Measurements from ENCODE around the gene RPS19BP1. TPM values are rescaled to one million over a fixed set of nuclear protein-coding genes. Genes with fewer than 3 reads are reported as not detected.
"Not testable (repeated sequence)": the region's sequence is repeated elsewhere in the genome, so short reads cannot be mapped to it uniquely, and the experiment has no call there.

RPS19BP1 gene
- polyA plus RNA-seq, 6 donors from 2014 or later: 73.8 to 114 (median 93.2) TPM

- ATAC-seq (ENCODE audit: low read depth in 2 of 2) (no peak), DNase-seq (no peak)
- H3K27ac Mint-ChIP-seq: no peak overlapping the region
- H3K9me3 Mint-ChIP-seq: no peaks in the 10 kb centered on the region
- no peaks in the 10 kb centered on the region for H3K27me3 Mint-ChIP-seq
- H3K4me1 Mint-ChIP-seq: peaks cover 38 to 40% (median 39%) of the 10 kb centered on the region in 3 donors
- H3K36me3 Mint-ChIP-seq: peaks cover 26 to 27% of the 10 kb centered on the region in 2 donors
- H3K4me3 Mint-ChIP-seq: no peak overlapping the region
Observed at GRCh38 chr22:39511226-39511625, 21.3 kb downstream of the RPS19BP1 start.

DNA sequence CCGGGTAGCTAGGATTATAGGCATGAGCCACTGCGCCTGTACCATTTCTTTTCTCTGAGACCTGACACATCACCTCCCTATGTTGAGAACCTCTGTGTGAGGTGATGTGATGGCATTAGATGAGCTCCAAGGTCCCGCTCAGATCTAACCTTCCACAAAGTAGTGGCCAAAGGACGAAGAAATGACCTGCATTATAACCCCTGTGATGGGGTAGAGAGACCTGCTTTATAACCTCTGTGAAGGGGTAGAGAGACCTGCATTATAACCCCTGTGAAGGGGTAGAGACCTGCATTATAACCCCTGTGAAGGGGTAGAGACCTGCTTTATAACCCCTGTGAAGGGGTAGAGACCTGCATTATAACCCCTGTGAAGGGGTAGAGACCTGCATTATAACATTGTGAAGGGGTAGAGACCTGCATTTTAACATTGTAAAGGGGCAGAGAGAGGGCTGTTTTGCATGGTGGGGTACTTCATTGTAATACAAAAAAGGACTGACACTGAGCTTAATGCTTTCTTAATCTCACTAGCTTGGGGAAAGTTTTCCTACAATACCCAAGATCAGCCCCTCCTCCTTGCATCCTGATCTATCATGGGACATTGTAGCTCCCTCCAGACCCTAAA, 21.9 kb downstream of the RPS19BP1 start:
- H3K4me3 Mint-ChIP-seq: peak overlapping the region in 1 of 8 donors; percentile 16
- DNase-seq (no peak), ATAC-seq (ENCODE audit: low read depth in 2 of 2) (no peak)
- H3K4me1 Mint-ChIP-seq: peaks cover 37 to 41% (median 38%) of the 10 kb centered on the region in 3 donors
- H3K9me3 Mint-ChIP-seq: no peaks in the 10 kb centered on the region
- no peak overlapping the region for H3K27ac Mint-ChIP-seq
- peaks cover 28 to 31% of the 10 kb centered on the region in 2 donors for H3K36me3 Mint-ChIP-seq
- H3K27me3 Mint-ChIP-seq: no peaks in the 10 kb centered on the region

- no peak for DNase-seq
- H3K27ac Mint-ChIP-seq: peak overlapping the region in 4 of 6 donors; percentile 1 to 89 (median 27)
- H3K4me1 Mint-ChIP-seq: peaks cover 37 to 48% (median 40%) of the 10 kb centered on the region in 3 donors
- peak overlapping the region in 1 of 8 donors; percentile 21 for H3K4me3 Mint-ChIP-seq
- peaks cover 20 to 27% of the 10 kb centered on the region in 2 donors for H3K36me3 Mint-ChIP-seq
- no peak for ATAC-seq (ENCODE audit: low read depth in 2 of 2)
- H3K27me3 Mint-ChIP-seq: no peaks in the 10 kb centered on the region
- H3K9me3 Mint-ChIP-seq: no peaks in the 10 kb centered on the region
Observed at GRCh38 chr22:39508393-39508792, 24.2 kb downstream of the RPS19BP1 start.

DNA sequence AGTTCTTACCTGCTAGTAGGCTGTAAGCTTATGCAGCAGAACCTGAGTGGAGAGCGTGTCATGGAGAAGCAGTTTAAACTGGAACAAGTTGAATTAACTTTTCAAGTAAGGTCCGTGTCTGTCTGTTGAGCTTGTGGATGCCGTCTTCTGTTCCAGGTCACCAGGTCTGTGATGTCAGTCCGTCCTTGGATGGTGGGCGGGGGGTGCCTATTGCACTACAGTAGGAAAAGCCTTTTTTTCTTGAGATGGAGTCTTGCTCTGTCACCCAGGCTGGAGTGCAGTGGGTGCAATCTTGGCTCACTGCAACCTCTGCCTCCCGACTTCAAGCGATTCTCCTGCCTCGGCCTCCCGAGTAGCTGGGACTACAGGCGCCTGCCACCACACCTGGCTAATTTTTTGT, 25.5 kb downstream of the RPS19BP1 start:
- not testable (repeated sequence) for H3K27me3 Mint-ChIP-seq
- Mint-ChIP-seq H3K27ac (peak overlapping the region in 1 of 6 donors; percentile 80), H3K4me1 (peaks cover 41 to 57% (median 45%) of the 10 kb centered on the region in 3 donors)

GRCh38 chr22:39504071-39504470, 28.5 kb downstream of the RPS19BP1 start:
- Mint-ChIP-seq H3K4me1 (peaks cover 32 to 56% (median 40%) of the 10 kb centered on the region in 3 donors), H3K27ac (peak overlapping the region in 1 of 6 donors; percentile 79), H3K4me3 (peak overlapping the region in 6 of 8 donors; percentile 86 to 98 (median 97)), H3K9me3 (no peaks in the 10 kb centered on the region), H3K27me3 (no peaks in the 10 kb centered on the region), H3K36me3 (peaks cover 8 to 18% of the 10 kb centered on the region in 2 donors)
- ATAC-seq (ENCODE audit: low read depth in 2 of 2) (no peak), DNase-seq (no peak)

More for the DNA sequence above, 25.5 kb downstream of the RPS19BP1 start:
- Mint-ChIP-seq H3K4me3 (peak overlapping the region in 1 of 8 donors; percentile 46), H3K36me3 (peaks cover 16 to 27% of the 10 kb centered on the region in 2 donors)
- not testable (repeated sequence) for ATAC-seq (ENCODE audit: low read depth in 2 of 2); DNase-seq; H3K9me3 Mint-ChIP-seq

DNA sequence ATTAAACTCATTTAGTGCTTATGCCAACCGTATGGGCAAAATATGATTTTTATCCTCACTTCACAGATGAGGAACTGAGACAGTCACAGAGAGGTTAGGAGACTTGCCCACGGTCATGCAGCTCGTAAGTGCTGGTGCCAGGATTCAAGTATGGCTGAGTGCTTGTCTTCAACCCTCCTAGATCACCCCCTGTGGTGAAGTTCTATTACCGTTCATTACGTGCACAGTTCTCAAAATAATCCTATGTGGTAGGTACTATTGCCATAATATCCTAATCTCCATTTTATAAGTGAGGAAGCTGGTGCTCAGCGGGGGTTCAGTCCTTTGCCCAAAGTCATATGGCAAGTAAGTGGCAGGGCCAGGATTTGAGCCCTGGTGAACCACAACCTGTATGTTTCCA, 28.9 kb downstream of the RPS19BP1 start:
- Mint-ChIP-seq H3K9me3 (no peaks in the 10 kb centered on the region), H3K4me1 (peaks cover 32 to 53% (median 38%) of the 10 kb centered on the region in 3 donors), H3K36me3 (peaks cover 8 to 18% of the 10 kb centered on the region in 2 donors), H3K4me3 (peak overlapping the region; percentile 48 to 98 (median 97)), H3K27me3 (no peaks in the 10 kb centered on the region), H3K27ac (peak overlapping the region in 2 of 6 donors; percentile 7 to 35)
- DNase-seq (no peak), ATAC-seq (ENCODE audit: low read depth in 2 of 2) (no peak)

GRCh38 chr22:39502789-39503409, 29.6 kb downstream of the RPS19BP1 start:
- no peak for DNase-seq
- peaks cover 8 to 18% of the 10 kb centered on the region in 2 donors for H3K36me3 Mint-ChIP-seq
- H3K9me3 Mint-ChIP-seq: no peaks in the 10 kb centered on the region
- no peak for ATAC-seq (ENCODE audit: low read depth in 2 of 2)
- peaks cover 32 to 47% (median 33%) of the 10 kb centered on the region in 3 donors for H3K4me1 Mint-ChIP-seq
- H3K4me3 Mint-ChIP-seq: peak overlapping the region; percentile 86 to 99 (median 97)
- H3K27me3 Mint-ChIP-seq: no peaks in the 10 kb centered on the region
- H3K27ac Mint-ChIP-seq: peak overlapping the region; percentile 25 to 93 (median 82)

GRCh38 chr22:39502109-39502788, 30.3 kb downstream of the RPS19BP1 start, which contains the start of gene MIEF1:
MIEF1 (plus strand) TSS chr22:39502290; CDS start chr22:39511295, 9,005 bp downstream.
- H3K4me3 Mint-ChIP-seq: peak within 1 kb of the TSS; percentile 86 to 99 (median 97)
- peaks cover 32 to 47% (median 33%) of the 10 kb centered on the region in 3 donors for H3K4me1 Mint-ChIP-seq
- no peaks in the 10 kb centered on the region for H3K27me3 Mint-ChIP-seq
- ATAC-seq (ENCODE audit: low read depth in 2 of 2): peak; percentile 97 to 98
- H3K9me3 Mint-ChIP-seq: no peaks in the 10 kb centered on the region
- peaks cover 8 to 18% of the 10 kb centered on the region in 2 donors for H3K36me3 Mint-ChIP-seq
- H3K27ac Mint-ChIP-seq: peak within 1 kb of the TSS; percentile 86 to 94 (median 93)
- DNase-seq: peak; percentile 83

DNA sequence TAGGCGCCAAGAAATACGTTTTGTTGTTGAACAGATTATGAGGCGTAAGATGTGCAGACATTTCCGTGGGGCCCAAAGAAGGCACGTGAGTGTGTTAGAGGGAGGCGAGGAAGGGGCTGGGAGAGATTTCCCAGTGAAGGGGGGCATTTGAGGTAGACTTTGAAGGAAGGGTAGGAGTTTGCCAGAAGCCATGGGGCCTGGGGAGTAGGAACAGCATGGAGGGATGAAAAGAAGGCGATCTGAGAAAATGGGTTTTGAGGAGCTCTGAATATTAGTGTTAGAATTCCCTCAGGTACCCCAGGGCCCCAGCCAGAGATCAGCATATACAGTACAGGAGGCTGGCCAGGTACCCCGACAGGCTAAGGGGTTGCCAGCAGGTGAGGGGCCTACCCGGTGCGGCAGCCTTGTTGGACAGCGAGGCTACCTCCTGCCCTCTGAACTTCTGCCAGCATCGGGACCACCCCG, 30.9 kb downstream of the RPS19BP1 start:
- Mint-ChIP-seq H3K4me1 (peaks cover 28 to 46% (median 30%) of the 10 kb centered on the region in 3 donors), H3K4me3 (peak overlapping the region; percentile 86 to 99 (median 97)), H3K27me3 (no peaks in the 10 kb centered on the region), H3K27ac (peak overlapping the region in 5 of 6 donors; percentile 86 to 93 (median 93)), H3K9me3 (no peaks in the 10 kb centered on the region), H3K36me3 (peaks cover 6 to 13% of the 10 kb centered on the region in 2 donors)
- ATAC-seq (ENCODE audit: low read depth in 2 of 2): peak; percentile 27 to 29
- no peak for DNase-seq

DNA sequence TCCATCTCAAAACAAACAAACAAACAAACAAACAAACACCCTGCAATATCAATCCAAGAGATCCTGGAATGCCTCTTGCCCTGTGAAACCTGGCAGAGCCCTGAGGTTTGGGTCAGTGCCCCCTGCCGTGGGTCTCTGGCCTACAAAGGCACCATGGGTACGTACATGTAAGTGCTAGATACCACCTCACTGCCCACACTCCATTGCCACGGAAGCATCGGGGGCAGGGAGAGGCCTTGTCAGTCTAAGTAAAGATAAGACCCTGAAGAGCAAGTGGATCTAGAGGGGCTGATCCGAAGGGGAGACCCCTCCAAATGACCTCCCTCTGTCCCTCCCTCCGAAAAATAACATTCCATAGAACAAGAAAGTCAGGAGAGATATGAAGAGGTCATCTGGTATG, 32.4 kb downstream of the RPS19BP1 start:
- Mint-ChIP-seq H3K4me1 (peaks cover 18 to 39% (median 32%) of the 10 kb centered on the region in 3 donors), H3K4me3 (peak overlapping the region in 4 of 8 donors; percentile 19 to 97 (median 58)), H3K27me3 (no peaks in the 10 kb centered on the region), H3K36me3 (no peaks in the 10 kb centered on the region), H3K27ac (no peak overlapping the region), H3K9me3 (no peaks in the 10 kb centered on the region)
- DNase-seq (no peak), ATAC-seq (ENCODE audit: low read depth in 2 of 2) (no peak)

DNA sequence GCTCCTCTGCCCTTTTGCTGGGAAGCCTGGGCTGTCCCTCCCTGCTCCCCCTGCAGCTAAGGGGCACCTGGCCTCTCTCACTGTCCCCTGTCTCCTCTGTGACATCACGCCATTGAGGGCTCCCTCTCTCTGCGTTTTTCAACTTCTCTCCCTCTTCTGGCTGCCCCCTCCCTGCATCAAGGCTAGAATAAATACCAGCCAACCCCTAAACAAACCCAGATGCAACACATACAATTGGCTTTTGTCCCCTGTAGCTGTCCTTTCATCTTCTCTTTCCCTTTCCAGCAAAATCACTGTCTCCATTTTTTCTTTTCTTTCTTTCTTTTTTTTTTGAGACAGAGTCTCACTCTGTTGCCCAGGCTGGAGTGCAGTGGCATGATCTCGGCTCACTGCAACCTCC, 33.7 kb downstream of the RPS19BP1 start:
- no peak for DNase-seq
- peaks cover 14 to 38% (median 30%) of the 10 kb centered on the region in 3 donors for H3K4me1 Mint-ChIP-seq
- no peaks in the 10 kb centered on the region for H3K9me3 Mint-ChIP-seq
- no peak overlapping the region for H3K4me3 Mint-ChIP-seq
- no peaks in the 10 kb centered on the region for H3K27me3 Mint-ChIP-seq
- no peak overlapping the region for H3K27ac Mint-ChIP-seq
- no peak for ATAC-seq (ENCODE audit: low read depth in 2 of 2)
- no peaks in the 10 kb centered on the region for H3K36me3 Mint-ChIP-seq

- ATAC-seq (ENCODE audit: low read depth in 2 of 2): no peak
- Mint-ChIP-seq H3K27ac (no peak overlapping the region), H3K9me3 (no peaks in the 10 kb centered on the region), H3K4me3 (no peak overlapping the region), H3K27me3 (no peaks in the 10 kb centered on the region), H3K36me3 (no peaks in the 10 kb centered on the region), H3K4me1 (peaks cover 12 to 37% (median 27%) of the 10 kb centered on the region in 3 donors)
- no peak for DNase-seq
Observed at GRCh38 chr22:39498368-39498767, 34.2 kb downstream of the RPS19BP1 start.

DNA sequence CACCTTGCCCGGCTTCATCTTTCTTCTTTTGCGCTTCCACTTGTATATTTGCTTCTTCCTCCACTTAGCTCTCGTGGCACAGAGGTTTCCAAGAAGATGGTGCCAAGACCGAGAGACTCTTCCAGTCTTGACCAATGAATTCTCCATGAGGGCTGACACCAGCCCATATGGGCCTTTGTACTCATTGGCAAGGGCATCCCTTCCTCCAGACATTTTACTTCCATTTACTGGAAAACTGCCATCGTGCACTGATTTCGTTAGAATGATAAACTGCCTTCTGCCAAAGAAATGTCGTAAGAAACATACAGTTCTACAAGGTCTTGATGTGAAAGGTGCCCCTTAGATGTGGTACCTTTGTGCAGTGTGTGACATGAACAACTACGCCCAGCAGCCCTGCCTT, 35.1 kb downstream of the RPS19BP1 start:
- ATAC-seq (ENCODE audit: low read depth in 2 of 2): no peak
- Mint-ChIP-seq H3K9me3 (no peaks in the 10 kb centered on the region), H3K4me1 (peaks cover 17 to 35% (median 26%) of the 10 kb centered on the region in 3 donors), H3K4me3 (no peak overlapping the region), H3K36me3 (no peaks in the 10 kb centered on the region), H3K27me3 (no peaks in the 10 kb centered on the region), H3K27ac (peak overlapping the region in 1 of 6 donors; percentile 75)
- no peak for DNase-seq

Measured in naive B cell (primary cell).